Activated CD8-positive, alpha-beta memory T cell treated with anti-CD3 and anti-CD28 coated beads for 1 hour (primary cell): ENCODE results near the gene SPACA7.

ENCODE experiments used
- DNase-seq, 2 donors: peaks; one replicate each; pipeline ENCODE4 v3.0.0-alpha.2; 2020; ENCODE audit warnings: low read depth in 1 of 2; ENCODE audit errors: extremely low read depth in 1 of 2

The SPACA7 gene

GRCh38 chr13:112376050-112376681 lies at the start of gene SPACA7:
Gene SPACA7 (plus strand): TSS chr13:112376355. CDS start chr13:112376386, 31 bp downstream.
- DNase-seq = no peak

- no peak for DNase-seq
These were observed 49.3 kb upstream of the SPACA7 start for GRCh38 chr13:112326821-112327370.

DNA sequence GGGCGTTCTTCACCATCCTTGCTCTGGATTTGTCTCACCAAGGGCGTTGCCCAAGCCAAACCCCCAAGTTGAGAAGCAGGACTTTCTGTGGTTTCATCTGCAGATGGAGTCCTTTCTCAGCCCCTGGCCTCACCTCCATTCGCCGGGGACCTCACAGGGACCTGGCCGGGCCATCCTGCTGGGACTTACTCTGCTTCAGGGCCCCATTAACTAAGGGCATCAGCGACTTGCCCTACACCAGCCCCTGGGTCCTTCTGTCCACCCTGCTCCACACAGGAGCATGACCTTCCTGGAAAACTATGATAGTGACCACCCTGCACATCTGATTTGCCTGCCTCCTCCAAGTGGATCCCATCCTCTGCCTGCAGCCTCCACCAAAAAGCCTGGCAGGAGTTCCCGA lies 47.2 kb upstream of the SPACA7 start:
- DNase-seq = no peak

DNA sequence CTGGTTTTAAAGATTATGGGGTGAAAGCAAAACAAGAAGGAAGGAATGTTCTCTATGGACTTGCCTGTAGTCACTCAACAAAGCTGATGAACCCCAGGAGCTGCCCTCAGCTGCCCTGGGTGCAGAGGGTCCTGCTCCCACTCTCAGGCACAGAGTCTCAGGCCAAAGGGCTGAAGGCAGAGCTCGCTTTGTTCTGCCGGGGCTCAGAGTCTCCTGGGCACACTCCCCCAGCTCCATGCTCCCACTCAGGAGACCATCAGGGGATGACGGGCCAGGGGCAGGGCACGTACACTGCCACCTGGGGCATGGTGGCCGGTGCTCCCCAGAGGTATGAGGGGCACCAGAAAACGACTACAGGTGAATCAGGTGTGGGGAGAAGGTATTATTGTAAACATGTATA lies 46.8 kb upstream of the SPACA7 start:
- no peak for DNase-seq

- no peak for DNase-seq
These were observed 46.1 kb upstream of the SPACA7 start for GRCh38 chr13:112330066-112330465.

- no peak for DNase-seq
These were observed 45.4 kb upstream of the SPACA7 start for GRCh38 chr13:112330479-112331381.

DNA sequence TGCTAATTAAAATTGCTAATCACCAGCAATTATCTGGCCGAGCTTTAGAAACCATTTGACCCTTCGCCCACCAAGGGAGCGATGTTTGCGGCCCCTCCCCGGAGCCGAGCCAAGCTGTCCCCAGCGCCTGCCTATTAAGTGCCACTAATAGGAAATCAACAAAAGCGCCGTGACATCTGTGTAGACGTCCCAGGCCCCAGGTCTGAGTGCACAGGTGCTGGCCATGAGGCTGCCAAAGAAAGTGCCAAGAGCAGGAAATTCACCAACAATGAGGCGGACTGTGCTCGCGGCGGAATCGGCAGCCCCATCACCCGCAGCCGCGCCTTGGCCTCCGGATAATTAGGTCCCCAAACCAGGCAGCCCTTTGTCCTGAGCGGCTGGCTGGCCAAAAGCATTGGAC lies 44.5 kb upstream of the SPACA7 start:
- no peak for DNase-seq

DNA sequence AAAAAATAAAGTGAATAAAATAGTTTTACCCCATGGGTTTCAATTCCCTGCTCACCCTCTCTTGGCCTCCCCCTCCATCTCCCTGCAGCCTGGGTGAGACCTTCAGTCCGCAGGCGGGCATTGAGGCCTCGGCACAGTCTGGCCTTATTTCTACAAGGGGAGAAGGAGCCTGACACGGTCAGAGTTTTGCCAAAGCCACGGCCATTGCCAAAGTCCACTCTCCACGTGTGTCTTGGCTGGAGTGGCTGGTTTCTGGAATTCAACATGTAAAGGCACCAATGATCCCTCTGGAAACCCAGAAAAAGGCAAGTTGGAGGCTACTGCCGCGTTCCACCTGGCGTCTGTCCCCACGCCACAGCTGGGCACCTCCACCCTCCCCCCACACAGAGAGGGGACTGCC lies 43.4 kb upstream of the SPACA7 start:
- no peak for DNase-seq

DNA sequence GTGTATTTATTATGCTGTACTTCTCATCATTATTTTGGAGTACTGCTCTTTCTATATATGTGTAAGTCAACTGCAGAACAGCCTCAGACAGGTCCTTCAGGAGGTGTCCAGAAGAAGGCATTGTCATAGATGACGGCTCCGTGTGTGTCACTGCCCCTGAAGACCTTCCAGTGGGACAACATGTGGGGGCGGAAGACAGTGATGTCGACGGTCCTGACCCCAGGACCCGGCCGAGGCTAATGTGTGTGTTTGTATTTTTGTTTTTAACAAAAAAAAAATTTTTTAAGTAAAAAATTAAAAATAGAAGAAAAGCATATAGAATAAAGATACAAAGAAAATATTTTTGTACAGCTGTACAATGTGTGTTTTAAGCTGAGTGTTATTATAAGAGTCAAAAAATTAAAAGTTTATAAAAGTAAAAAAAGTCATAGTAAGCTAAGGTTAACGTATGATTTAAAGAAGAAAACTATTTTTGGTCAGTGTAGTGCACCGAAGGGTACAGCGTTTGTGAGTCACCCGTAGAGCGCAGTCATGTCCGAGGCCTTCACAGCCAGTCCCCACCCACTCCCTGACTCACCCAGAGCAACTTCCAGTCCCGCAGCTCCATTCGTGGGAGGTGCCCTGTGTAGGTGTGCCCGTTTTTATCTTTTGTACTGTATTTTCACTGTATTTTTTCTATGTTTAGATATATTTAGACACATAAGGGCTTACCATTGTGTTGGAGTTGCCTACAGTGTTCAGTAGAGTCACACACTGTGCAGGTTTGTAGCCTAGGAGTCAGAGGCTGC lies 42.2 kb upstream of the SPACA7 start:
- DNase-seq = no peak

DNA sequence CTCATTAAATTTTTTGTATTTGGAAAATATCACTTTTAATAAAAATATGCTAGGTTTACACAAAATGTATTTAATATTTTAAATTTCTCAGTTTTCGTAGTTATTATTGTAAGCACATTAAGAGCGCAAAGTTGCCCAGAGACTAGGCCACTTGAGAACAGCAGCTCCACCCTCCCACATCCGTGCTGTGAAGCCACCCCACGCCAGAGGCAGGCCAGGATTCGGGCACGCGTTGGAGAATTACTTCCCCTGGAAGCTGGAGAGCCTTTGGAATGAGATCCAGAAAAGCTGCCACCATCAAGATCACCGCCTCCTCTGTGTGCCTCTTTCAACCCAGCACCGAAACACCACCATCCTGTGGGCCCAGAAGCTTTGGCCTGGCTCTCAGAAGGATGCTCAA lies 41.0 kb upstream of the SPACA7 start:
- no peak for DNase-seq

GRCh38 chr13:112341446-112341845 lies 34.7 kb upstream of the SPACA7 start:
- no peak for DNase-seq

DNA sequence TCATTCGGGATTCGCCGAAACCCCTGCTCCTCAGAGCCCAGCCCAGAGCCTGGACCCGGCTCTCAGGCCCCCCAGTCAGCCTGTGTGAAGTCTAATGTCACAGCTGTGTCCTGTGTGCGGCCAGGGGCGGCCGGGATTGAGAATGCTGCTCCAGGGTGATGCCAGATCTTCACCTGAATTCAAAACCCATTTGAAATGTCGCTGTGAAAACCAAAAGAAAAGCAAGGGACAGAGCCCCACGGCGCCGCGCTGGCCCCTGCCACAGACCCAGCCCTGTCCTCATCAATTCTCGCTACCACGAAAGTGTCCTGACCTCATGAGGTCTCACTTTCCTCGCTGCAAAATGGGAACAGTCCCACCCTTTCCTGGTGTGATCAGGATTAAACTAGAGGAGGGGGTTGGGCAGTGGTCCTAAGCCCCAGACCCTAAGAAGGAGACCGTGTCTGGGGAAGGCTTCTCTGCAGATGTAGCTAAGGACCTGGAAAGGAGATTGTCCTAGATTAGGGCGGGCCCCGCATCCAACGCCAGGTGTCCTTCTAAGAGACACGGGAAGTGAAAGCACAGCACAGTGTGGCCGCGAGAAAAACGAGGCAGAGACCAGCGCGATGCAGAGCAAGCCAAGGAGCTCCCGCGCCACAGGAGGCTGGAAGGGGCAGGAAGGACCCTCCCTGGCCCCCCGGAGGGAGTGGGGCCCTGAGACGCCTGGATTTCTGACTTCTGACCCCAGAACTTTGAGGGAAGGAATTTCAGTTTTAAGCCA lies 34.0 kb upstream of the SPACA7 start:
- no peak for DNase-seq

- DNase-seq = no peak
These were observed 33.3 kb upstream of the SPACA7 start for GRCh38 chr13:112342841-112343361.

DNA sequence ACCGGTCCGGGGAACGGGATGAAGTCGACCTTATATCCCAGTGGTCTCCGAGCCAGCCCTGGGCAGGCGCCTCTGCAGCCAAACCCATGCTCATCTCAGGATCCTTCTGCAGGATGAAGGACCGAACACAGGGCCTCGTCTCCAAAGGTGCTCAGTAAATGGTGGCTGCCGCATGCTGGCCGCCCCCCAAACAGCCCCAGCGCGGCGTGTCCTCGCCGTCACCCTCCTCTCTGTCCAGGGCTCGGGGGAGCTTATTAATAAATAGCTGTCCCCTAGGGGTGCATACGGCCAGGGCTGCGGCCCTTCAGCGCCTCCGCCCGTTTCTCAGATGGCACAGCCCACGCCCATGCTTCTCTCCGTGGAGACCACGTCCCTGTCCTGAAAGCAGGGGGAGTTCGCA lies 32.6 kb upstream of the SPACA7 start:
- DNase-seq = no peak

DNA sequence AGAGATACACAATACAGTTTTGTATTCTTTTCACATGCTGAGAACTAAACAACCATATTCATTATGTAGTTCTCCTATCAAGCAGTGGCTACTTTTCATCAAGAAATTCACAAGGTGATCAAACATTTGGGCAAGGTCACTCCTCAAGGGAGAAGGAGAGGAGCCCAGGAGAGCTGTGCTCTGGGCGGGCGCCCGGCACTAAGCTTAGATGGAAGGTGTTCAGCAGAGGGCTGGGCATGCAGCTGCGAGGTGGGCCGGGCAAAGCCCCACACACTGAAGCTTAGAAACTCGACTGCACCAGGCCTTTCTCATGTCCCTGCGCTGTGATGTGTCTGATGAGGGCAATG lies 30.4 kb upstream of the SPACA7 start:
- no peak for DNase-seq

DNA sequence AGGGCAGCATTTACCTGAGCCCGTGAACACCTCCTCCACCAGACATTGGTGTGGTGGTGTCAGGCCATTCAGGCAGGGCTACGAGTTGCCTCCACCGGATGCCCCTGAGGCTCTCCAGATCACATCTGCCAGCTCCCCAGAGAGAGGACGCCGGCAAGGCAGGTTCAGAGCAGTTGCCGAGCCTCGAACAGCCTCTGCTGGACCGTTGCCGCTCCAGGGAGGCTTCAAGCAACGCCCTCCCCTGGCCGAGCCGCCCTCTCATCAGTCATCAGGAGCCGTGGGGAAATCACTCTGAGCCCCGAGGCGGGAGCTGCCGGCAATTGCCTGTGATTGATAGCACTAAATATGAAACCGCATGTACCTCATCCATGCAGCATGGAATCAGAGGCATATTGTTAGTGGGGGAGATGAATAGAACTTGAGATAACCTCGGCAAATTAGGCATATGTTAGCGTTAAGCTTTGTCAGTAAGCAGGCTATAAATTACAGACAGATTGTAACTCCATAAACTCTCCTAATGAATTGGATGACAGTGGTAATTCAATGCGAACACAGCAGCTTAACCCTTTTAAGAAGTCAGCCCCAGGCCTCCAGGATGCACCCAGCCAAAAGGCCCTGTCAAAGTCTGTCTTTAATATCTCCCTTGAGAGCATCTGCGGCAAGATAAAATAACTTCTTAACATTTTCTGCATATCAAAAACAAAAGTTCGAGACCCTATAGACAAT lies 29.8 kb upstream of the SPACA7 start:
- no peak for DNase-seq

DNA sequence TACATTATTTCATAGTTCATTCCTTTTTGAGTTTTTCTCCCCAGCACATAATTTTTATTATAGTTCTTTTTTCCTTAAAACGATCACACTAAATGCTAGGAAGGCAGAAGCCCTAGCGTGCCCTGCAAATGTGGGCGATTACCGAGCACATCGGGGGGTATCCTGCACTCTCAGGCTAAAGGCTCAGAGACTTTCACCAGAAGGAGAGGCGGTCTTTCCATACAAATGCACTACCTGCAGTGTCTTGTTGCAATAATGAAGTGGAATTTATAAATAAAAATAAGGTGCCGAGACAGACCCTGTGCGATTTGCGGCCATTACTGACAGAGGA lies 29.3 kb upstream of the SPACA7 start:
- DNase-seq = no peak

DNA sequence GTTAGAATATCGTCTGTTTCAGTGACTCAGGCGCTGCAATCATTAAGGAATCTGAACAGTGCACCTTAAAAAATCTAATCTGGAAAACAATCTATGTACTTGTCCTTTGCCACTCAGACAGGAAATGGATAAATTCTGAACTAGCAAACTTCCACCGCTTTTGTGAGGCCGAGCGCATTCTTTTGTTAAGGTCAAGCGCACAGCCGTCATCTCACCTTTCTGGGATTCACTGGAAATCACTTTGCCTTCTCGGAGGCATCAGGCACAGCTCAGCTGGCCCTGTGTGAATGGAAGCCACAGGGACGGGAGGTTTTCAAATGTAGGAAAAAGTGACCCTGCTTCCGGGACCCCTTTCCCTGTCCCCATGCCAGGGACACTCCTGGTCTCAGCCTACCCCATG lies 28.2 kb upstream of the SPACA7 start:
- DNase-seq = no peak

DNA sequence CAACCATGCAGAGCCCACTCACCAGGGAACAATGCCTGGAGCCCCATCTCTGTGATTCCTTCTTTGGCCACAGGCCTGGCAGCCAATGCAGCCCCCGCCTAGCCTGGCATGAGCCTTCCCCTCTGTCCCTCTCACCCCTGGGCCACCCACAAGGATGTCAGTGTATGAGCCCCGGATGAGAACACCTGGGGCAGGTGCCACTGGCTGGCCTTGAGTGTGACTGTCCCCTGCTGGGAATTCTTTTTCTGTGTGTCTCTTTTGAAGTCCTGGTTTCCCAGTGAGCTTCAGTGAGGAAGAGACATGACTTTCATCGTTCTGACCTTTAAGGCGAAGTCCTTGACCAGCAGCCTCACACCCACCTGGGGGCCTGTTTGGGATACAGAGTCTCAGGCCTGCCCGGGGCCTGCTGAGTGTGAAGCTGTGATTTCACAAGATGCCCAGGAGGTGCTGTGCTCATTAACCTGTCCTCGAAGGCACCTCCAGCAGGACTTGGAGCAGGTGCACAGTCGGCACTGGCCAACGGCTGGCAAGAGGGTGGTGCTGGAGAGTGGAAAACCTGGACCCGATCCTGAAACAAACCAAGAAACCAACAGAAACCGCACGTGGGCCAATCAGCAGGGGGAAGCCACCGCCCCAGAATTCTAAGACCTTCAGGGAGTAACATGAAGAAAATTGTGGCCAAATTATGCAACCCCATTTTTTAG lies 27.4 kb upstream of the SPACA7 start:
- DNase-seq = no peak
